Measurements from ENCODE around the gene LRRC7.
"Not testable (repeated sequence)": the region's sequence is repeated elsewhere in the genome, so short reads cannot be mapped to it uniquely, and the experiment has no call there.

LRRC7 gene

DNA sequence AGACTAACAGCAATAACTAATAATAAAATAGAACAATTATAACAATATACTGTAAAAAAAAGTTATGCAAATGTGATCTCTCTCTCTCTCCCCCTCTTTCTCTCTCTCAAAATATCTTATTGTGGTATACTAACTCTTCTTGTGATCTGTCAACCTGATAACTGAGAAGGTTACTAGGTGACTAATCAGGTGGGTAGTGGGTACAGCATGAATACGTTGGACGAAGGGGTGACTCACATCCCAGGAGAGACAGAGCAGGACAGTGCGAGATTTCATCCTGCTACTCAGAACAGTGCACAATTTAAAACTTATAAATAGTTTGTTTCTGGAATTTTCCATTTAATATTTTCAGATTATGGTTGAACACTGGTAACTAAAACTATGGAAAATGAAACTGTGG is 380.1 kb downstream of the LRRC7 start:
- TF ChIP-seq, protein P1, sequence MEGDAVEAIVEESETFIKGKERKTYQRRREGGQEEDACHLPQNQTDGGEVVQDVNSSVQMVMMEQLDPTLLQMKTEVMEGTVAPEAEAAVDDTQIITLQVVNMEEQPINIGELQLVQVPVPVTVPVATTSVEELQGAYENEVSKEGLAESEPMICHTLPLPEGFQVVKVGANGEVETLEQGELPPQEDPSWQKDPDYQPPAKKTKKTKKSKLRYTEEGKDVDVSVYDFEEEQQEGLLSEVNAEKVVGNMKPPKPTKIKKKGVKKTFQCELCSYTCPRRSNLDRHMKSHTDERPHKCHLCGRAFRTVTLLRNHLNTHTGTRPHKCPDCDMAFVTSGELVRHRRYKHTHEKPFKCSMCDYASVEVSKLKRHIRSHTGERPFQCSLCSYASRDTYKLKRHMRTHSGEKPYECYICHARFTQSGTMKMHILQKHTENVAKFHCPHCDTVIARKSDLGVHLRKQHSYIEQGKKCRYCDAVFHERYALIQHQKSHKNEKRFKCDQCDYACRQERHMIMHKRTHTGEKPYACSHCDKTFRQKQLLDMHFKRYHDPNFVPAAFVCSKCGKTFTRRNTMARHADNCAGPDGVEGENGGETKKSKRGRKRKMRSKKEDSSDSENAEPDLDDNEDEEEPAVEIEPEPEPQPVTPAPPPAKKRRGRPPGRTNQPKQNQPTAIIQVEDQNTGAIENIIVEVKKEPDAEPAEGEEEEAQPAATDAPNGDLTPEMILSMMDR (IDR thresholded peaks at IDR 0.05; ENCODE audit: insufficient read depth, missing control alignments), result no peak
- DNase-seq (ENCODE audit: insufficient read length, low spot score) (no peak), FAIRE-seq (no peak)

DNA sequence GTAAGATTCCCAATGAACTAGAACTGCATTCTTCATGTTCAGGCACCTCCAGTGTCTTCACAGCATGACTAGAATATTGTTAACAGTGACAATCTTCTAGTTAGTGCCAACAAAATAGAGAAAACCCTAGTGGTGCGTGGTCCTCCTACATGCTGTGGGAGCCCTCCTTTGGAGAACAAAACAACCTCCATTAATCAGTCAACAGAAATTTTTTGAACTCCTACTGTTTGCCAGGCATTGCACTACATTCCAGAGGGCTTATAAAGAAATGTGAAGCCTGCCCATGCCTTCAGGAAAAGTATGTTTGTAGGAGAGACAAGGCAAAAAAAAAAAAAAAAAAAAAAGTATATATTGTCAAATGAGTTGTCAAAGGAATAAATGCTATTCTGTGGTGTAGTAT is 385.0 kb downstream of the LRRC7 start:
- TF ChIP-seq, protein P1 (IDR thresholded peaks at IDR 0.05; ENCODE audit: insufficient read depth, missing control alignments), result no peak
- no peak for DNase-seq (ENCODE audit: insufficient read length, low spot score)
- FAIRE-seq, result no peak

DNA sequence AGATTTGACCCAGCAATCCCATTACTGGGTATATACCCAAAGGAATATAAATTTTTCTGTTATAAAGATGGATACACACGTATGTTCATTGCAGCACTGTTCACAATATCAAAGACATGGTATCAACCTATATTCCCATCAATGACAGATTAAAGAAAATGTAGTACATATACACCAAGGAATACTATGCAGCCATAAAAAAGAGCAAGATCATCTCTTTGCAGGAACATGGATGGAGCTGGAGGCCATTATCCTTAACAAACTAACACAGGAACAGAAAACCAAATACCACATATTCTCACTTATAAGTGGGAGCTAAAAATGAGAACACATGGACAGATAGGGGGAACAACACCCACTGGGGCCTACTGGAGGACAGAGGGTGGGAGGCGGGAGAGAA is 394.7 kb downstream of the LRRC7 start:
- not testable (repeated sequence) for DNase-seq (ENCODE audit: insufficient read length, low spot score); FAIRE-seq

DNA sequence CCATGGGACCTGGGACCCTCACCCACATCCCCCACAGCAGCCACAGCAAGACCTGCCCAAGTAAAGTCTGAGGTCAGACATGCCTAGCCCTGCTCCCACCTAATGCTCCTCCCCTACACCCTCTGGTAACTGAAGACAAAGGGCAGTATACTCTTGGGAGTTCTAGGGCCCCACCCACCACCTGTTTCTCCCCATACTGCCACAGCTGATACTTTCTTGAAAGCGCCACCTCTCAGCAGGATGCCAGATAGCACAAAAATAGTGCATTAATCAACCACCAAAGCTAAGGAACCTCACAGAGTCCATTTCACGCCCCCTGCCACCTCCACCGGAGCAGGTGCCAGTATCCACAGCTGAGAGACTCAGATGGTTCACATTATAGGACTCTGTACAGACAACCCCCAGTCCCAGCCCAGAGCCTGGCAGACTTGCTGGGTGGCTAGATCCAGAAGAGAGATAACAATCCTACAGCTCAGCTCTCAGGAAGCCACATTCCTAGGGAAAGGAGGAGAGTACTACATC is 399.6 kb downstream of the LRRC7 start:
- DNase-seq (ENCODE audit: insufficient read length, low spot score) (no peak), FAIRE-seq (no peak)
- TF ChIP-seq, protein P1 (IDR thresholded peaks at IDR 0.05; ENCODE audit: insufficient read depth, missing control alignments), result no peak

DNA sequence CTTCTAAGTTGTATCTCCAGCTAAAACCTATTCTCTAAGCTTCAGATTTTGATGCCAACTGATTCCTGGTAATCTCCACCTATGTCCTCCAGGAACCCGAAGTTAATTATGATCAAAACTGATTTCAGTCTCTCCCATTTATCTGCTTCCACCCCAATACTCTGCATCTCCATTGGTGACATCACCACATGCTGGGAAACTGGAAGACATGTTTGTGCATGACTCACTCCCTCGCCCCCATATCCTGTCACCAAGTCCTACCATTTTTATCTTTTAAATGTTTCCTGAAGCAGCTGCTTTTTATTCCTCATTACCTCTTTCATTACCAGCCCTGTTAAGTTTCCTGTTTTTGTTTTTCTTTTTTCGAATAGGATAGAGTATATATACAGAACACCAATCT is 409.2 kb downstream of the LRRC7 start:
- no peak for DNase-seq (ENCODE audit: insufficient read length, low spot score)
- TF ChIP-seq, protein P1 (IDR thresholded peaks at IDR 0.05; ENCODE audit: insufficient read depth, missing control alignments), result no peak
- FAIRE-seq, result no peak

DNA sequence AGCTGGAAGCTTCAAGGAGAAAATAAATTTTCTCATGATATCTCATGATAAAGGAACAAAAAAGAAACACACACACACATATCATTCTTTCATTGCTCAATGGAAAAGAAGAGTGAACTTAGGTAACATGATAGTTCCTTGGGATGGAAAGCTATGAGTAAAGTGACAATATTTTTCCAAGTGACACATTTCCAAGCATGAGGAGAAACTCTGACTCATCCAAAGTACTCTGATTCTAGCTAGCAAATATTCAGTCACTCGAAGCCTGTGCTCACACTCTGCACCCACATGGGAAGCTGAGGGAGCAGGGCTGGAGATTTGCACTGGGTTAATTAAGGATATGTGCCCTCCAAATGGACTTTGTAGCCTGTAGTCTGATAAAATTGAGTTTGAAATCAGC is 415.3 kb downstream of the LRRC7 start:
- no peak for DNase-seq (ENCODE audit: insufficient read length, low spot score)

DNA sequence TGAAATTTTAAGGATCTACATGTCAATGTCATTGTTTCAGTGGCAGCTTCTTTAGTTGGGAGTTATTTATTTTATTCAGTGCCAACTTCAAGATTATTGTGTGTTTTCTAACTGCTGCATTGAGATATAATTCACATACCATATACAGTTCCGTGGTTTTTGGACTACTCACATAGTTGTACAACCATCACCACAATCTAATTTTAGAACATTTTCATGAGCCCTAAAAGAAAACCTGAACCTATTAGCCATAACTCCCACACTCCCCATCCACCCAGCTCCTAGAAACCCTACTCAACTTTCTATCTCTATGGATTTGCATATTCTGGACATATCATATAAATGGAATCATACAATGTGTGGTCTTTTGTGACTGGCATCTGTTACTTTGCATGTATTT is 417.7 kb downstream of the LRRC7 start:
- DNase-seq (ENCODE audit: insufficient read length, low spot score), result no peak
- TF ChIP-seq, protein P1 (IDR thresholded peaks at IDR 0.05; ENCODE audit: insufficient read depth, missing control alignments), result no peak
- FAIRE-seq, result no peak

More for the DNA sequence above, 415.3 kb downstream of the LRRC7 start:
- no peak for FAIRE-seq
- TF ChIP-seq, protein P1 (IDR thresholded peaks at IDR 0.05; ENCODE audit: insufficient read depth, missing control alignments), result no peak

DNA sequence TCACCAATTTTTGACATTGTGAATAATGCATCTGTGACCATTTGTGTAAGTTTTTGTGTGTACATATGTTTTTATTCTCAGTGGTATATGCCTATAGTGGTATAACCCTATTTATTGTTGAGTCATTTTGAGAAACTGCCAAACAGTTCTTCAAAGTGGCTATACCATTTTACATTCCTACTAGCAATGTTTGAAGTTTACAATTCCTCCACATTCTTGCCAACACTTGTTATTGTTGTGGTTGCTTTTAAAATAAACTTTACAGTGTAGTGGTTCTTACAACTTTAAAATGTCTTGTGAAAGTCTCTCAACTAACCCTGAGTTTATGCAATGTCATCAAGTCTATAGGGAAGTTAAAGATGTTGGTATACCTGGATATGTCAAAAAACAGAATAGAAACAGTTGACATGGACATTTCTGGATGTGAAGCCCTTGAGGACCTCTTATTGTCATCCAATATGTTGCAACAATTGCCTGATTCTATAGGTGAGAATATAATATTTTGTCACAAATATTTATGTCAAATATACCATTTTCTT is 418.2 kb downstream of the LRRC7 start:
- no peak for FAIRE-seq
- TF ChIP-seq, protein P1 (IDR thresholded peaks at IDR 0.05; ENCODE audit: insufficient read depth, missing control alignments), result no peak

More for the DNA sequence above, 418.2 kb downstream of the LRRC7 start:
- DNase-seq (ENCODE audit: insufficient read length, low spot score), result no peak

Data from D721Med (cell line).